Measurements from ENCODE around the gene ZNF74.

ZNF74 gene

DNA sequence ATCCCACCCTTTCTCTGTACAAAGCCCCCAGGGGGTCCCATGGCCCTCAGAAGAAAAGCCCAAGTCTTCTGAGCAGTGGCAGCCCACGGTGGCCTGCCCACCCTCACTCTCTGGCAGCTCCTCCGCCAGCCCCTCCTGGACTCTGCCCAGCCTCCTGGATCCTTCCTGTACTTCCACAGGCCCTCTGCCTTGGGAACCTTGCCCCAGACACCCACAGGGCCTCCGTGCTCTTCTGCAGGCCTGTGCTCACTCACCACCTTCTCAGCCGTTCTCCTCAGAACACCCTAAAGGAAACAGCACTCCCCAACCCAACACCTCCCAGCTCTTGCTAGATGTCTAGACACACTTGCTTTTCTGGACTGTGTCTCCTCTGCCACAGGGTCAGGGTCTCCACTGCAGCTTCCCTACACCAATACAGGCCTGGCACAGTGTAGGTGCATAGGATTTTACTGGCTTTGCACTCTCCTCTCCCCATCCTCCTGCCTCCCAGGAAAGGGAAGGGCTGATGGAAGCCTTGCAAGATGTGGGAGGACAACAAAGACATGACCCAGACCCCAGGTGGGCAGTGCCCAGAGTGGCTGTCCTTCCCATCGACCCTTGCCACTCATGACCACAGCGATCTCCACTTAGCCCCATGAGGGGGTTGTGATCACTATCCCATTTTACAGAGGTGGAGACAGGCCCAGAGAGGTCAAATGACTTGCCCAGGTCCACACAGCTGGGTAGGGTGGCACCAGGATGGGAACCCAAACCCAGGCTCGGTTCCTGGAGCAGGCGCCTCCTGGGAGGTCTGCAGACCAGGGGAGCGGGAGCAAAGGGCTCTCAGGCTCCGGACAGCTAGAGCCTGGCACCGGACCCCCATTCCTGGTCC lies 41.7 kb downstream of the ZNF74 start:
- Mint-ChIP-seq H3K4me1 (ENCODE audit: low read depth) (peaks cover 11% of the 10 kb centered on the region), H3K27me3 (ENCODE audit: low read depth) (peaks cover 74% of the 10 kb centered on the region), H3K36me3 (ENCODE audit: low read depth) (no peaks in the 10 kb centered on the region), H3K27ac (no peak overlapping the region), H3K4me3 (no peak overlapping the region), H3K9me3 (no peaks in the 10 kb centered on the region)

DNA sequence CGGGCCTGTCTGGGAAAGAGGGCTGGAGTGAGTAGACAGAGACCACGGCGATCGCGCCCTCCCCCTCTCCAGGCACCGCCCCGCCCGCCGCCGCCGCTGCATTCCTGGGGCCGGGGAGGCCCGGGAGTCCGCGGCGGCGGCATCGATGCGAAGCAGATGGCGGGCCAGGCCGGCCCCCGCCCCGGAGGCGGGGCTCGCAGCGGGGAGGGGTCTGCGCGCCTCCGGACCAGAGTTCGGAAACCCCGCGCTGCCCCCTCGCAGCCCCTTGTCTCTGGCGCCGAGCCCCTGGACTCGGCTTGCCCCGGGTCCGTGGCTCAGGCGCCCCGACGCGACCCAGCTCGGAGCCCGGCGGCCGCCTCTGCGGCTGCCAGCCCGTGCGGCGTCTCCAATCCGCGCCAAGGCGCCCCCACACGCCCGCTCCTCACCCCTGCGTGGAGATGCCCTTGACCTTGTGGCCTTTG lies 42.4 kb downstream of the ZNF74 start:
- no peaks in the 10 kb centered on the region for H3K36me3 Mint-ChIP-seq (ENCODE audit: low read depth)
- no peaks in the 10 kb centered on the region for H3K9me3 Mint-ChIP-seq
- H3K4me3 Mint-ChIP-seq, result peak overlapping the region; percentile 52
- no peak overlapping the region for H3K27ac Mint-ChIP-seq
- peaks cover 71% of the 10 kb centered on the region for H3K27me3 Mint-ChIP-seq (ENCODE audit: low read depth)
- peaks cover 11% of the 10 kb centered on the region for H3K4me1 Mint-ChIP-seq (ENCODE audit: low read depth)

DNA sequence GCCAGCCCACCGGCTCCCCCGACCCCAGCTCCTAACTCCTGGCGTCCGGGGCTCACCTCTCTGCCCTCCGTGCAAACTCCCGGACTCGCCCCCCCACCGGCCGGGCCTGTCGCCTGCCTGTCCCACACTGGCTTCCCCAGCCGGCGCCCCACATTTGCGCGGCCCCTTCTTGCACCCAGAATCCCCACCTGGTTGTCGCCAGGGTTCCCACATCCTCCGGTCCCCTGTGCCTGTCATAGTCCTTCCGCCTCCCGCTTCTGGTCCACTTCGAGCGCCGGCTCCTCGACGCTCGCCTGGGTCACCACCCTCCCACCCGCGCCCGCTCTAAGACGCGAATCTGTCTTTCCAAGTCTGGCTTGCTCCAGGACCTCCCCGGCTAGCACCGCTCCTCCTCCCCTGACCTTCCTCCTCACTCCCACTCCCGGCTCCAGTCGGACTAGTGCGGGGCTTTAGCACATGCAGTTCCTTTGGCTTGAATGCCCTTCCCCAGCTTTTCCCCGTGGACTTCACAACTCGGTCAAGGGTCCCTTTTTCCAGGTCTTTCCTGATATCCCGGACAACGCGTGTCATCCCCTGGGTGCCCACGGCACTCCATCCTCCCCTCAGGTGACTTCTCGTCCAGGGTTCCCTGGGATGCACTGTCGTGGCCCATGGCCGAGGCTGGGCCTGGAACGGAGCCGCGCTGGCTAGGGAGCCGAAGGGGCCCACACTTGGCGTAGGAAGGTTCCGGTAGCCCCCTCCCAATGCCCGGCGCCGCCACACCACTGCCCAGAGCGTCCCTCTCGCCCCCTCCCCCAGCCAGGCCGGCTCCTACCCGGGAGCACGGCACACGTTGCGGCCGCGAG lies 43.0 kb downstream of the ZNF74 start:
- no peaks in the 10 kb centered on the region for H3K36me3 Mint-ChIP-seq (ENCODE audit: low read depth)
- peak overlapping the region; percentile 42 for H3K27ac Mint-ChIP-seq
- H3K4me1 Mint-ChIP-seq (ENCODE audit: low read depth), result peaks cover 10% of the 10 kb centered on the region

DNA sequence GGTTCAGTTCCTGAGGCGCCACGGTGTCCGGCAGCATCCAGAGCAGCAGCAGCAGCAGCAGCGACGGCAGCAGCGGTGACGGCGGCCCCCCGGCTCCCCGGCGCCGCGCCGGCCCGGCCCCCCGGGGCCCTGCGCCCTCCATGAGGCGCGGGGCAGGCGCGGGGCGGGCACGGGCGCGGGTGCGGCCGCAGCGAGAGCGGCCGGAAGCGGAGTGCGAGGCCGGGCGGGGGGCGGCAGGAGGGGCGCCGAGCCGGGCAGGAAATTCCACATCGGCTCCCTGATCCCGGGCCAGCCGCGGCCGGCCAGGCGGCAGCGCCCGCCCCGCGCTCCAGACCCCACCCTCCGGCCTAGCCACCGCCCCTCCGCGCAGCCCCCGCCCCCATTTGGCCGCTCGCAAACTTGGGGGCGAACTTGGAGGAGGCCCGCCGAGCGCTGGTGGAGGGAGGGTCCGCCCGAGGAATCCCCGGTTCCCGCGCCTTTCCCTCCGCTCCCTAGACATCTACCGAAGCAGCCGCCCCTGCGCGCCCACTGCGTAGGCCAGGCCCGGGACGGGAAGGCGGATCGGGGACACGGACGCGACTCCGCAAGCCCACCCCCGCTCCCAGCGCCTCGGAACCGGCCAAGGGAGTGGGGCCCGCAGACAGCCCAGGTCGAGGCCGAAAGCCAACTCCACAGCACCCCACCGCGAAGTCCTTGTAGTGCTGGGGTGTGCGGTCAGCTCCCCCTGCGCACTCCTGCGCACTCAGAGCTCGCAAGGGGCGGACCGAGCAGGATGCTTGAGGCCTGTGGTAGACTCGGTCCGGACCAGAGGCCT lies 43.9 kb downstream of the ZNF74 start, which contains the start of gene SCARF2:
Gene SCARF2 (minus strand): TSS at position 213 of the 814 bp plus-strand sequence. CDS start 71 bp downstream, at position 142.
- H3K4me1 Mint-ChIP-seq (ENCODE audit: low read depth), result peaks cover 8% of the 10 kb centered on the region
- H3K9me3 Mint-ChIP-seq, result no peaks in the 10 kb centered on the region
- H3K27me3 Mint-ChIP-seq (ENCODE audit: low read depth), result peaks cover 56% of the 10 kb centered on the region
- peak within 1 kb of the TSS; percentile 52 for H3K4me3 Mint-ChIP-seq
- H3K36me3 Mint-ChIP-seq (ENCODE audit: low read depth), result peaks cover 3% of the 10 kb centered on the region
- H3K27ac Mint-ChIP-seq, result peak within 1 kb of the TSS; percentile 42

More for the DNA sequence above, 43.0 kb downstream of the ZNF74 start:
- Mint-ChIP-seq H3K27me3 (ENCODE audit: low read depth) (peaks cover 65% of the 10 kb centered on the region), H3K4me3 (peak overlapping the region; percentile 52), H3K9me3 (no peaks in the 10 kb centered on the region)

DNA sequence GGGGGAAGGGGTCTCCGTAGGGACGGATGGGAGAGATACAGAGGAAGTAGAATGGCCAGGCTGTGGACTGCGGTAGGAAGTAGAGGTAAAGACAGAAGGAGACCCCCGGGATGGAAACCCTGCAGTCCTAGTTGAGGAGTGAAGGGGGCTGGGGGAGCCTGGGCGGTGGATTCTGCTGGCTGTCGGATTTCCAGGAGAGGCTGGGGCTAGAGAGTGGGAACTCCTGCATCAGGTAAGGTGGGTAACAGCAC lies 44.4 kb downstream of the ZNF74 start:
- Mint-ChIP-seq H3K36me3 (ENCODE audit: low read depth) (peaks cover 4% of the 10 kb centered on the region), H3K4me3 (no peak overlapping the region), H3K27ac (no peak overlapping the region), H3K4me1 (ENCODE audit: low read depth) (peaks cover 8% of the 10 kb centered on the region), H3K9me3 (no peaks in the 10 kb centered on the region), H3K27me3 (ENCODE audit: low read depth) (peaks cover 51% of the 10 kb centered on the region)

DNA sequence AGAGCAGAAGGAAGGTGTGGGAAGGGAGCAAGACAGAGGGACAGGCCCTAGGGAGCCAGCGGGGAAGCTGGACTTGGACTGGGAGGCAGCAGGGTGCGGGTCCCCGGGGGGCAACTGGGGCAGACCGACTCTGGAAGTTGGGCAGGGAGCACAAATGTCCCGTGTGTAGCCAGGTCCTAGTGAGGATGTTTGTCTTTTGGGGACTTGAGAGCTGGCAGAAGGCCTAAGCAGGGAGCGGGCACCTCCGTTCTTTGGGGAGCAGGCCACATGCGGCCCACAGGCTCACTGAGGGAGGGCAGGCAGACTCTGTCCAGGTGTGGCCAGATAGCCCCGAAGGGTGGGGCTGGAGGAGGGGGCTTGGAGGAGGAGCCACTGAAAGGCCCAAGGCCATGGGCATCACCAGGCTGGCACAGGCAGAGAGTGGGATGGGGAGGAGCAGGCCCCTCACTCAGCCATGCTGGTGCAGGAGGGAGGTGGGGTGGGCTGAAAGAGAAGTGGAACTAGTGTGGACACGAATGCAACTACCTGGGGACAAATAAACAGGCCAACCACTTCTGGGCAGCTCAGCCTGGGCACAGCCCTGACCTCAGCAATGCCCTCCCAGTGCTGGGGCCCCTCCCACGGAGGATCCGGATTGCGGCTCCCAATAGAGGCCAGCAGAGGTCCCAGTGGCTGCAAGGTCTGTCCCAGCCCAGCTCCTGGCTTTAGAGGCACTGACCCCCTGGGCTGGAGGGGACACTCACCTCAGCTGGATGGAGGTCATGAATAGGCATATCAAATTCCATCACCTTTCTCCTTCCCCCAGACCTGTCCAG lies 44.9 kb downstream of the ZNF74 start:
- Mint-ChIP-seq H3K9me3 (no peaks in the 10 kb centered on the region), H3K36me3 (ENCODE audit: low read depth) (peaks cover 4% of the 10 kb centered on the region), H3K27ac (no peak overlapping the region), H3K4me1 (ENCODE audit: low read depth) (peaks cover 8% of the 10 kb centered on the region), H3K4me3 (no peak overlapping the region), H3K27me3 (ENCODE audit: low read depth) (peaks cover 48% of the 10 kb centered on the region)

DNA sequence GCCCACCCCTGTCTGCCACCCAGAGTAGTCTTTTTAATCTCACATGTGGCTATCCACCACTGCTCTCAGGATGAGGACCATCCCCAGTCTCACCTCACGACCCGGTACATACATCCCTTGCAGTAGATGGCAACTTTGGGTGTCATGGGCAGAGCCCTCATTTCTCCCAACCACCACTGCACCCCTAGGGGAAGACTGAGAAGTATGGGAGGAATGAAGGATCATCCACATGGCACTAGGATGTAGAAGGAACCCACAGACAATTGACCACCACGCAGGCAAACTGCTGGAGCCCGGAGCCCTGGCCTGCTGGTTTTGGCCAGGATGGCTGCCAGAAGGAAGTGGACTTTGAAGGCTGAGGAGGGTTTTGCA lies 45.6 kb downstream of the ZNF74 start:
- no peak overlapping the region for H3K27ac Mint-ChIP-seq

DNA sequence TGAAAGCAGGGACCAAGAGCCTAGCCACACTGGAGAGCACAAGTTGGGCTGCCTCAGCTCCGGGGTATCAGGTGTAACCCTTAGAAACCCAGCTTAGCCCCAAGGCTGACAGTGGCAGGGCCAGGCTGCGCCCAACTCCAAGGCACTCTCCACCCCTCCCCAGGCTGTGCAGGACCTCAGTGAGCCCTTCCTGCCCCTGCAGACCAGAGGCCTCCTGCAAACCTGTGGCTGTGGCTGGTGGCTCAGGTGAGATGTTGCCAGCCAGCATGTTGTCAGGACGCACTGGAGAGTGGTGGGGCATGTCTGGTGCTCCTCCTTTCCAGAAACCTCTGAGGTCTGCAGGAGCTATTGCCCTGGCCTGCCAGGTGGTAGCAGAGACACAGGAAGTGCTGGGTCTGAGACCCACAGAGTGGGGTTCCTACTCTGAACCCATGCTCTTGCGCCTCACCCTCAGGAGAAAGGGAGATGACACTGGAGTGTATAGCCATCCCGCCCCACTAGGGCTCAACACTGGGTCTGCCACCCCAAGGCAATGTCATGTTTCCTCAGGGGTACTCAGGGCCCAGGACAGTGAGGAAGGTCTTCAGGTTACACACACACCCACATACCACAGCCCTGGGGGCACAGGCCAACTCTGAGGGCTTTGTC lies 46.1 kb downstream of the ZNF74 start:
- Mint-ChIP-seq H3K4me3 (no peak overlapping the region), H3K36me3 (ENCODE audit: low read depth) (peaks cover 8% of the 10 kb centered on the region), H3K9me3 (no peaks in the 10 kb centered on the region), H3K27me3 (ENCODE audit: low read depth) (peaks cover 36% of the 10 kb centered on the region), H3K4me1 (ENCODE audit: low read depth) (peaks cover 7% of the 10 kb centered on the region), H3K27ac (no peak overlapping the region)

More for the DNA sequence above, 45.6 kb downstream of the ZNF74 start:
- H3K36me3 Mint-ChIP-seq (ENCODE audit: low read depth), result peaks cover 8% of the 10 kb centered on the region
- H3K27me3 Mint-ChIP-seq (ENCODE audit: low read depth), result peaks cover 42% of the 10 kb centered on the region
- H3K4me1 Mint-ChIP-seq (ENCODE audit: low read depth), result peaks cover 8% of the 10 kb centered on the region
- H3K4me3 Mint-ChIP-seq, result no peak overlapping the region
- no peaks in the 10 kb centered on the region for H3K9me3 Mint-ChIP-seq

DNA sequence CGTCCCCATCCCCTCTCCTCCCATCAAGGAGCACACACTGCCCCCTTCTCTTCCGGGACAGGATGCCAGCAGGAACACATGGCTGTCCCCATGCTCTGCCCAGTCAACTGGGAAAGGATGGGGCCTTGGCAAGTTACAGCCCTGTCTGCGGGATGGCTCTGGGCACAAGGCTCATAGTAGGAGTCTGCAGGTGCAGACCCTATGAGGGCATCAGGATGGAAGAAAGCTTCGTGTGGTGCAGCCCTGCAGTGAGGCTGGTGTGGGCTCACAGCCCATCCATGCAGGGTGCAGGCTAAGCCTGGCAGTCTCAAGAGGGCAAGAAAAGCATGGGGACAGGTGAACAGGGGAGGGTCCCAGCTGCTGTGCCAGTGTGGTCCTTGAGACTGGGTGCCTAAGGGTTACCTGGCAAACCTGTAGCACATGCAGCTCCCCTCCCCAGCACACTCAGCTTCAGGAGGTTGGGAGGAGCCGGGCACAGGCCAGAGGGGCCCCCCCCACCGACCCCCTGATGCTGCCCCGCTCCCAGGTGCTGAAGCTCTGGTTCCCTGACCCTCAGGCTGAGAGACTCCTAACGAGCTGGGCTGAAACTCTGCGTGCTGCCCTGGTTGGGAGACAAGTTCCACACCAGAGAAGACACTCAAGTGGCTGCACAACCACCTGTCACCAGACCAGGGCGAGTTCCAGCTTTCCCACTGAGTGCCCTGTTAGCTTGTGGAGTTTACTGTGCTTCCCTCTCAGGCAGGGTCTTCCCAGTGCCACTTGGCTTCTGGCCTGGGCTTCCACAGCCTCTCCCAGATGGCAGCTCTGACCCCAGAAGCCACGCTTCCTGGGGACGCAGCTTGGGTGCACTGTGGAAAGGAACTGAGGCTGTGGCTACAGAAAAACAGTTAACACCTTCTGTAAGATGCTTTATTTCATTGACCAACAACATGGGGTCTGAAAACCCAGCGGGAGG lies 47.0 kb downstream of the ZNF74 start:
- Mint-ChIP-seq H3K27me3 (ENCODE audit: low read depth) (peaks cover 28% of the 10 kb centered on the region), H3K36me3 (ENCODE audit: low read depth) (peaks cover 8% of the 10 kb centered on the region), H3K9me3 (no peaks in the 10 kb centered on the region), H3K4me3 (no peak overlapping the region), H3K4me1 (ENCODE audit: low read depth) (peaks cover 6% of the 10 kb centered on the region), H3K27ac (no peak overlapping the region)

DNA sequence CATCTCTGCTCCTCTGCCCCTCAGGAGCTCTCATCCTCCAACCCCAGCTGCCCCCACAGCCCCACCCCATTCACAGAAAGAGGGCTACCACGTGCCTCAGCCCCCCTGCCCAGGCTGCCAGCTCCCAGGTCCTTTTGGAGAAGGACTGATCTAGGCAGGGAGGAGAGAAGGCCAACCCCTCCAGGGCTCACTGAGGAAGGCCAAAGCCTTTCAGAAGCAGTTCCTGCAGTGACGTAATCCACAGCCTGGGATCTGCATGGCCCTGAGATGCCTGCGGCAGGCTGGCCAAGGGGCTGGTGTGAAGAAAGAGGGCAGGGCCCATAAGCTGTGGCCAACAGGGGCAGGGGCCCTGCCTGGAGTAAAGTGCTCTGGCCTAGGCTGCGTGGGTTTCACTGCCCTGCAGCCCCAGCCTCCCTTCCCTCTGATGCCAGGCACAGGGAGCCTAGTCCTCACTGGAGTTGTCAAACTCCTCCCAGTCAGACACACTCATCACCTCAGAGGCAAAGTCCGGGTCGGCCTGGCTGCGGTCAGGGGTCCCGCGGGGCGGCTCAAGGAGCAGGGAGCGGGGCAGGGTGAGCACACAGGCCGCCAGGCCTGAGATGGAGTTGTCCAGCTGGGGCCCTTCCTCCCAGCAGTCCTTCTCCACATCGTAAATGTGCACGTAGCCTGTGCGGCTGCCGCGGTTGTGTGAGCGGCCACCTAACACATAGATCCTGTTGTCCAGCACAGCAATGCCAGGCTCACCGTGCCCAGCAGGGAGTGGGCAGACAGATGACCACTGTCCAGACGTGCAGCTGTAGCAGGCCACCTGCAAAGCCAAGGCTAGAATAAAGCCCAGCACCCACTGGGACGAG lies 47.9 kb downstream of the ZNF74 start:
- Mint-ChIP-seq H3K27ac (no peak overlapping the region), H3K9me3 (no peaks in the 10 kb centered on the region), H3K4me3 (no peak overlapping the region), H3K4me1 (ENCODE audit: low read depth) (peaks cover 6% of the 10 kb centered on the region), H3K36me3 (ENCODE audit: low read depth) (peaks cover 12% of the 10 kb centered on the region), H3K27me3 (ENCODE audit: low read depth) (peaks cover 22% of the 10 kb centered on the region)

DNA sequence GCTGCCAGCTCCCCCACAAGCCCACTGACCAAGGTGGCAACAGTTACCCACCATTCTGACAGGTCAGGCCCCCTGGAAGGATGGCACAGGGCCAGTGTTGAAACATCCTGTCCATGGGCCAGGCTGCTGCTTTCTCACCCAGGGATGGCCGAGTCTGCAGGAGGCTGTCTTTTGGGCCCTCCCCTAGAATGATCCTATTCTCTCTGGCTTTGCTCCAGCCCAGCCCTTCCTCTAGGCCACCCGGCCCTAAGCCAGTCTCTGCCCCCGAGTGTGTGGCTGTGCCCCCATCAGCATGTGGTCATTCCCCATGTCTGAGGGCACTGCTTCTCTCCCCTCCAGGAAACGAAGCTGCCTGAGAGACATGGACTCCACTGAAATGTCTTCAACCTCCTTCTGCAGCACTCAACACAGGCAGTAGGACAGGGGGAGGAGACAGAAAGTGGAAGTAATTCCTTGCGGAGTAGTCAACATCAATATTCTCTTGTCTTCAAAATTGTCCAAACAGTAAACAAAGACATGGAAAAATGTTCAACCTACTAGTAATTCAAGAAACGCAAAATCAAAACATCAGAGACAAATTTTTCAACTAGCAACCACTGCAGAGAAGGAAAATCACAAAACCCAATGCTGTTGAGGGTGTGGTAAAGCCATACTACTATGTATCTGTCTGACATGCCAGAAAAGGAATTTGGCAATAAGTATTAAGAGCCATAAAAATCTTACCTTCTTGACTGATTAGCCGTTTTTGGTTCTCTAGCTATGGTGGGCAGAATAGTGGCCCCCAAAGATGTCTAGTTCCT lies 48.7 kb downstream of the ZNF74 start:
- no peaks in the 10 kb centered on the region for H3K9me3 Mint-ChIP-seq
- no peaks in the 10 kb centered on the region for H3K4me1 Mint-ChIP-seq (ENCODE audit: low read depth)
- no peak overlapping the region for H3K27ac Mint-ChIP-seq
- H3K27me3 Mint-ChIP-seq (ENCODE audit: low read depth), result peaks cover 17% of the 10 kb centered on the region
- H3K36me3 Mint-ChIP-seq (ENCODE audit: low read depth), result peaks cover 13% of the 10 kb centered on the region
- H3K4me3 Mint-ChIP-seq, result no peak overlapping the region

Data from T-helper 1 cell treated with Interleukin-12 subunit alpha and Interleukin-12 subunit beta and Interleukin-4 antibody, amounts not matched to agents 30 μg/mL and 1 μg/mL, for 36 hours (primary cell).